ENCODE results near the gene APOL2.

GRCh38 chr22:36274531-36274930, 35.2 kb upstream of the APOL2 start:
- TF ChIP-seq TAF1 (IDR thresholded peaks at IDR 0.05; ENCODE audit: borderline replicate concordance, insufficient read depth, low read length) (no peak), POLR2AphosphoS5 (IDR thresholded peaks at IDR 0.05; ENCODE audit: low read depth, low read length) (no peak)

Data from PFSK-1 (cell line).